OCI-LY3 (cell line): ENCODE measurements around the gene ZNF324B.
"Not testable (repeated sequence)": the region's sequence is repeated elsewhere in the genome, so short reads cannot be mapped to it uniquely, and the experiment has no call there.

Experiments used
- EZH2phosphoT487 ChIP-seq: fragments of 200-600 bp; shearing (Covaris generic); IDR thresholded peaks from 2 replicates; pipeline ENCODE4 v1.6.1; 2018; ENCODE audit warnings: antibody characterized with exemption, mixed run types, low read depth
- TF ChIP-seq, protein P1 (sequence below): fragments of 200-600, 300-600 bp; sonication (generic); IDR thresholded peaks from 2 replicates; pipeline ENCODE4 v1.5.1; 2014; ENCODE audit warnings: antibody characterized with exemption, low read length, low read depth

DNA sequence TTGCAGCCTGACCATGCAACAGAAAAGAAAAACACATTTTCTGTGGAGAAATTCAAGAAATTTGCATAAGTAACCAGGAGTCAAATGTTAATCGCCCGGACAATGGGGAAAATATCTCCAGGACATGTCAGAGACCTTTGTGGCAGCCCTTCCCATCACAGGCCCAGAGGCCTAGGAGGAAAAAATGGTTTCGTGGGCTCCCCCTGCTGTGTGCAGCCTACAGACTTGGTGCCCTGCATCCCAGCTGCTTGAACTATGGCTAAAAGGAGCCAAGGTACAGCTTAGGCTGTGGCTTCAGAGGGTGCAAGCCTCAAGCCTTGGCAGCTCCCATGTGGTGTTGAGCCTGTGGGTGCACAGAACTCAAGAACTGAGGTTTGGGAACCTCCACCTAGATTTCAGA lies 2.6 kb upstream of the ZNF324B start:
- TF ChIP-seq, protein P1, sequence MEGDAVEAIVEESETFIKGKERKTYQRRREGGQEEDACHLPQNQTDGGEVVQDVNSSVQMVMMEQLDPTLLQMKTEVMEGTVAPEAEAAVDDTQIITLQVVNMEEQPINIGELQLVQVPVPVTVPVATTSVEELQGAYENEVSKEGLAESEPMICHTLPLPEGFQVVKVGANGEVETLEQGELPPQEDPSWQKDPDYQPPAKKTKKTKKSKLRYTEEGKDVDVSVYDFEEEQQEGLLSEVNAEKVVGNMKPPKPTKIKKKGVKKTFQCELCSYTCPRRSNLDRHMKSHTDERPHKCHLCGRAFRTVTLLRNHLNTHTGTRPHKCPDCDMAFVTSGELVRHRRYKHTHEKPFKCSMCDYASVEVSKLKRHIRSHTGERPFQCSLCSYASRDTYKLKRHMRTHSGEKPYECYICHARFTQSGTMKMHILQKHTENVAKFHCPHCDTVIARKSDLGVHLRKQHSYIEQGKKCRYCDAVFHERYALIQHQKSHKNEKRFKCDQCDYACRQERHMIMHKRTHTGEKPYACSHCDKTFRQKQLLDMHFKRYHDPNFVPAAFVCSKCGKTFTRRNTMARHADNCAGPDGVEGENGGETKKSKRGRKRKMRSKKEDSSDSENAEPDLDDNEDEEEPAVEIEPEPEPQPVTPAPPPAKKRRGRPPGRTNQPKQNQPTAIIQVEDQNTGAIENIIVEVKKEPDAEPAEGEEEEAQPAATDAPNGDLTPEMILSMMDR: not testable (repeated sequence)
- TF ChIP-seq EZH2phosphoT487: not testable (repeated sequence)
